A549 (cell line): ENCODE results near the gene DLG1. TPM values are rescaled to one million over a fixed set of nuclear protein-coding genes. Genes with fewer than 3 reads are reported as not detected.

ENCODE experiments used
- ATAC-seq, 2 experiments: fragments of 200-7000 bp in 1 of 2; fragments of >200 bp in 1 of 2; cut with Nextera tagmentation in 1 of 2; cut with Tn5 transposase in 1 of 2; 3 replicates each; pipeline versions ENCODE4 v1.8.0 to v1.9.1; 2018 to 2020; ENCODE audit warnings: mild to moderate bottlenecking in 1 of 2, moderate library complexity in 1 of 2
- CTCF ChIA-PET: fragments of 300-600 bp; sonication (Branson Sonifier 250); formaldehyde crosslinking; extraction: SDS; loops from one replicate; lab custom pipeline; 2021; ENCODE audit warnings: antibody characterized with exemption, inconsistent platforms; lab: Yijun Ruan, JAX
- POLR2A ChIA-PET: fragments of 350-600 bp; formaldehyde crosslinking; extraction: SDS; loops from one replicate; lab custom pipeline; 2021; ENCODE audit warnings: antibody characterized with exemption, inconsistent platforms; lab: Yijun Ruan, JAX
- DNase-seq, 2 experiments: peaks; one replicate each; pipeline versions ENCODE4 v3.0.0 to v3.0.0-alpha.2; 2011 to 2016; ENCODE audit warnings: low read depth in 1 of 2, low spot score in 1 of 2
- FAIRE-seq: peaks from 2 replicates; lab custom pipeline; 2011; peaks lifted over from hg19 to GRCh38; lab: Jason Lieb, UNC
- H3K27ac ChIP-seq, 2 experiments: fragments of >200 bp; sonication (Bioruptor Twin); formaldehyde crosslinking; 3 replicates each; pipeline ENCODE4 v1.5.1; 2016 to 2017
- H3K4me1 ChIP-seq: fragments of >200 bp; sonication (Bioruptor Twin); formaldehyde crosslinking; 3 replicates; pipeline ENCODE4 v1.6.1; 2016
- H3K4me2 ChIP-seq: fragments of >200 bp; sonication (Bioruptor Twin); formaldehyde crosslinking; 3 replicates; pipeline ENCODE4 v1.6.1; 2016
- H3K4me3 ChIP-seq: fragments of >200 bp; sonication (Bioruptor Twin); formaldehyde crosslinking; 3 replicates; pipeline ENCODE4 v1.5.1; 2016
- H3K9me3 ChIP-seq: fragments of >200 bp; sonication (Bioruptor Twin); formaldehyde crosslinking; 3 replicates; pipeline ENCODE4 v1.6.1; 2016
- BHLHE40 ChIP-seq: IDR thresholded peaks from 2 replicates; pipeline ENCODE4 v1.6.1; 2012; ENCODE audit warnings: low read depth, low read length, inconsistent platforms
- CBX2 ChIP-seq: fragments of 200-600 bp; sonication (generic); IDR thresholded peaks from 2 replicates; pipeline ENCODE4 v1.6.1; 2016; ENCODE audit warnings: low read depth, mild to moderate bottlenecking, borderline replicate concordance
- CHD2 ChIP-seq: fragments of 150-350 bp; IDR thresholded peaks from 2 replicates; pipeline ENCODE4 v1.6.1; 2014; ENCODE audit warnings: low read length; ENCODE audit not compliant: partially characterized antibody
- CHD4 ChIP-seq: fragments of 200-600 bp; sonication (generic); IDR thresholded peaks from 2 replicates; pipeline ENCODE4 v1.6.1; 2016; ENCODE audit warnings: antibody characterized with exemption, mild to moderate bottlenecking, borderline replicate concordance
- CTCF ChIP-seq: fragments of >200 bp; sonication (Bioruptor Twin); formaldehyde crosslinking; IDR thresholded peaks from 3 replicates; pipeline ENCODE4 v1.5.1; 2016
- EHF ChIP-seq: fragments of 250-450 bp; sonication (Bioruptor Pico); IDR thresholded peaks from 2 replicates; pipeline ENCODE4 v1.5.0; 2020; ENCODE audit warnings: mild to moderate bottlenecking
- ELK1 ChIP-seq: fragments of 150-350 bp; IDR thresholded peaks from 2 replicates; pipeline ENCODE4 v1.6.1; 2014; ENCODE audit warnings: low read depth, mild to moderate bottlenecking, low read length
- EP300 ChIP-seq, 2 experiments: fragments of >200 bp; sonication (Bioruptor Twin); formaldehyde crosslinking; IDR thresholded peaks; 2 replicates in 1 of 2; 3 replicates in 1 of 2; pipeline ENCODE4 v1.6.1; 2016 to 2017
- FOSL2 ChIP-seq, 2 experiments: fragments of 450-650 bp in 1 of 2; fragments of >200 bp in 1 of 2; sonication (Bioruptor Twin) in 1 of 2; formaldehyde crosslinking; IDR thresholded peaks; 2 replicates each; pipeline versions ENCODE4 v1.5.0 to v1.6.1; 2016 to 2020; ENCODE audit warnings: mild to moderate bottlenecking in 1 of 2, moderate library complexity in 1 of 2
- GATA3 ChIP-seq: IDR thresholded peaks from 2 replicates; pipeline ENCODE4 v1.6.1; 2012; ENCODE audit warnings: borderline replicate concordance
- HEYL ChIP-seq: fragments of 250-450 bp; sonication (Bioruptor Pico); IDR thresholded peaks from 2 replicates; pipeline ENCODE4 v1.8.0; 2021; ENCODE audit warnings: mild to moderate bottlenecking, moderate library complexity
- HOXA7 ChIP-seq: fragments of 250-450 bp; sonication (Bioruptor Pico); IDR thresholded peaks from 2 replicates; pipeline ENCODE4 v1.5.0; 2020; ENCODE audit warnings: mild to moderate bottlenecking, moderate library complexity
- HOXB5 ChIP-seq: fragments of 250-450 bp; sonication (Bioruptor Pico); IDR thresholded peaks from 2 replicates; pipeline ENCODE4 v1.5.0; 2020; ENCODE audit warnings: mild to moderate bottlenecking, moderate library complexity
- KDM5A ChIP-seq: fragments of 200-600 bp; sonication (generic); IDR thresholded peaks from 2 replicates; pipeline ENCODE4 v1.6.1; 2016; ENCODE audit warnings: antibody characterized with exemption, mild to moderate bottlenecking
- MAX ChIP-seq: IDR thresholded peaks from 2 replicates; pipeline ENCODE4 v1.6.1; 2012
- MYC ChIP-seq: IDR thresholded peaks from 2 replicates; pipeline ENCODE4 v1.6.1; 2012; ENCODE audit warnings: mild to moderate bottlenecking, inconsistent platforms, low read length, improper control_type of control experiment, borderline replicate concordance
- PHF8 ChIP-seq: fragments of 200-600 bp; sonication (generic); IDR thresholded peaks from 2 replicates; pipeline ENCODE4 v1.6.1; 2016; ENCODE audit warnings: low read depth, mild to moderate bottlenecking, antibody characterized with exemption, moderate library complexity, borderline replicate concordance
- RNF2 ChIP-seq: fragments of 200-600 bp; sonication (generic); IDR thresholded peaks from 2 replicates; pipeline ENCODE4 v1.6.1; 2016; ENCODE audit warnings: low read depth, mild to moderate bottlenecking, antibody characterized with exemption, moderate library complexity, borderline replicate concordance
- SREBF2 ChIP-seq: fragments of 450-650 bp; IDR thresholded peaks from 2 replicates; pipeline ENCODE4 v1.6.1; 2014; ENCODE audit warnings: mild to moderate bottlenecking, moderate library complexity
- TFCP2L1 ChIP-seq: fragments of 250-450 bp; sonication (Bioruptor Pico); IDR thresholded peaks from 2 replicates; pipeline ENCODE4 v1.5.0; 2021; ENCODE audit warnings: mild to moderate bottlenecking
- ZFP36 ChIP-seq: fragments of 450-650 bp; IDR thresholded peaks from 2 replicates; pipeline ENCODE4 v1.6.1; 2014; ENCODE audit warnings: borderline replicate concordance; ENCODE audit not compliant: partially characterized antibody
- ZSCAN20 ChIP-seq: fragments of 250-450 bp; sonication (Bioruptor Pico); IDR thresholded peaks from 2 replicates; pipeline ENCODE4 v1.8.0; 2022; ENCODE audit warnings: mild to moderate bottlenecking, moderate library complexity
- WGBS: methylation state at CpG from one replicate; pipeline ENCODE4 v1.1.6; 2017; ENCODE audit errors: missing lambda C conversion rate; 5-methylcytosine and 5-hydroxymethylcytosine counted together
- polyA plus RNA-seq, 4 experiments: library from polyadenylated mRNA; depleted of rRNA in 3 of 4; stranded (reverse); fragments of >200 nt; fragmentation: RNase III in 1 of 4; extraction: RNeasy Plus Mini Kit Qiagen cat#74134 plus additional on column Dnase treatment in 1 of 4; gene quantifications; 2 replicates in 3 of 4; 3 replicates in 1 of 4; pipeline ENCODE4 v1.2.3, GENCODE V29; 2011 to 2017
- TF ChIP-seq, protein P1 (sequence below): fragments of 200-600 bp; sonication (generic); IDR thresholded peaks from 2 replicates; pipeline ENCODE4 v1.6.1; 2016; ENCODE audit warnings: antibody characterized with exemption, mild to moderate bottlenecking, moderate library complexity

Gene DLG1
- polyA plus RNA-seq, 2 of the 4 experiments (the other 2 are of a cell fraction), result 27.0 to 33.9 TPM

GRCh38 chr3:197340521-197340871 is 42.1 kb upstream of the DLG1 start:
- FAIRE-seq (no peak), ATAC-seq (no peak)
- CTCF ChIA-PET, result no interaction called here

GRCh38 chr3:197339841-197340520 is 41.6 kb upstream of the DLG1 start:
- TF ChIP-seq MAX (no peak), HOXB5 (no peak), ZSCAN20 (no peak), EP300 (IDR thresholded peaks at IDR 0.05) (no peak), TFCP2L1 (CRISPR knock-in tag) (no peak), CHD4 (no peak), RNF2 (no peak), PHF8 (no peak), CTCF (no peak), MYC (no peak)
- TF ChIP-seq, protein P1, sequence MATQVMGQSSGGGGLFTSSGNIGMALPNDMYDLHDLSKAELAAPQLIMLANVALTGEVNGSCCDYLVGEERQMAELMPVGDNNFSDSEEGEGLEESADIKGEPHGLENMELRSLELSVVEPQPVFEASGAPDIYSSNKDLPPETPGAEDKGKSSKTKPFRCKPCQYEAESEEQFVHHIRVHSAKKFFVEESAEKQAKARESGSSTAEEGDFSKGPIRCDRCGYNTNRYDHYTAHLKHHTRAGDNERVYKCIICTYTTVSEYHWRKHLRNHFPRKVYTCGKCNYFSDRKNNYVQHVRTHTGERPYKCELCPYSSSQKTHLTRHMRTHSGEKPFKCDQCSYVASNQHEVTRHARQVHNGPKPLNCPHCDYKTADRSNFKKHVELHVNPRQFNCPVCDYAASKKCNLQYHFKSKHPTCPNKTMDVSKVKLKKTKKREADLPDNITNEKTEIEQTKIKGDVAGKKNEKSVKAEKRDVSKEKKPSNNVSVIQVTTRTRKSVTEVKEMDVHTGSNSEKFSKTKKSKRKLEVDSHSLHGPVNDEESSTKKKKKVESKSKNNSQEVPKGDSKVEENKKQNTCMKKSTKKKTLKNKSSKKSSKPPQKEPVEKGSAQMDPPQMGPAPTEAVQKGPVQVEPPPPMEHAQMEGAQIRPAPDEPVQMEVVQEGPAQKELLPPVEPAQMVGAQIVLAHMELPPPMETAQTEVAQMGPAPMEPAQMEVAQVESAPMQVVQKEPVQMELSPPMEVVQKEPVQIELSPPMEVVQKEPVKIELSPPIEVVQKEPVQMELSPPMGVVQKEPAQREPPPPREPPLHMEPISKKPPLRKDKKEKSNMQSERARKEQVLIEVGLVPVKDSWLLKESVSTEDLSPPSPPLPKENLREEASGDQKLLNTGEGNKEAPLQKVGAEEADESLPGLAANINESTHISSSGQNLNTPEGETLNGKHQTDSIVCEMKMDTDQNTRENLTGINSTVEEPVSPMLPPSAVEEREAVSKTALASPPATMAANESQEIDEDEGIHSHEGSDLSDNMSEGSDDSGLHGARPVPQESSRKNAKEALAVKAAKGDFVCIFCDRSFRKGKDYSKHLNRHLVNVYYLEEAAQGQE, result no peak
- CTCF ChIA-PET, result no interaction called here
- FAIRE-seq (no peak), ATAC-seq (peak in 1 of 2 experiments; percentile 27; a peak in 2 of 6 replicates), DNase-seq (no peak)
- no peaks in the 10 kb centered on the region for H3K9me3 ChIP-seq
- WGBS, result 66% methylated on average over 10 of the region's 12 CpGs
- H3K27ac ChIP-seq, result no peak overlapping the region
- POLR2A ChIA-PET, result no interaction called here
- no peak overlapping the region for H3K4me2 ChIP-seq
- no peak overlapping the region for H3K4me3 ChIP-seq
- no peaks in the 10 kb centered on the region for H3K4me1 ChIP-seq

More at GRCh38 chr3:197340521-197340871, 42.1 kb upstream of the DLG1 start:
- POLR2A ChIA-PET, result no interaction called here
- DNase-seq, result no peak
- H3K27ac ChIP-seq, result no peak overlapping the region
- H3K4me3 ChIP-seq, result no peak overlapping the region
- TF ChIP-seq KDM5A (no peak), ZFP36 (no peak), GATA3 (no peak), CHD2 (no peak), RNF2 (no peak), MAX (no peak), CBX2 (no peak), EHF (no peak), SREBF2 (no peak)
- no peaks in the 10 kb centered on the region for H3K9me3 ChIP-seq
- H3K4me2 ChIP-seq, result no peak overlapping the region
- H3K4me1 ChIP-seq, result no peaks in the 10 kb centered on the region

DNA sequence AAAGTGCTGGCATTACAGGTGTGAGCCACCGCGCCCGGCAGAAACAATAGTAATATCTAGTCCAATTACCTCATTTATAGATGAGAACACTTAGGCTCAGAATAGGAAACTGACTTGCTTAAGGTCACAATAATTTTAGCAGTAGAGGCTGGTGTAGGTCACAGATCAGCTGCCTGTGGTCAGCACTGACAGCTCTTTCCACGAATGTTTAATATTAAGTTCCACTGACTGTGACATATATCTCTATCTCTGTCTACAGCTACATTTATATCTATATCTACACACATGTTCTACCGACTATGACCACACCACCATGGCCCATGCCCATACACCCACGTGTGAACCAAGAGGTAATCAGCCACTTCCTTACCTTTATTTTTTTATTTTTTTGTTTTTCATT is 40.2 kb upstream of the DLG1 start:
- CTCF ChIA-PET, result interaction anchor here (0.9 to 1.2 kb wide), 2 partner anchors 9 to 171 kb away, joined by 3 read pairs; no protein-coding TSS in a partner anchor
- H3K9me3 ChIP-seq, result no peaks in the 10 kb centered on the region
- no peak overlapping the region for H3K27ac ChIP-seq
- DNase-seq (no peak), ATAC-seq (no peak), FAIRE-seq (no peak)
- WGBS, result 80% methylated on average over 6 of the region's 6 CpGs
- H3K4me3 ChIP-seq, result no peak overlapping the region
- no peak for TF ChIP-seq HEYL (CRISPR knock-in tag)
- TF ChIP-seq ZSCAN20, result no peak
- no peak for TF ChIP-seq FOSL2 (IDR thresholded peaks at IDR 0.05)
- TF ChIP-seq FOSL2 (CRISPR knock-in tag; IDR thresholded peaks at IDR 0.05), result no peak
- no peak for TF ChIP-seq HOXA7 (CRISPR knock-in tag)
- no peak for TF ChIP-seq ZFP36
- no peak for TF ChIP-seq ELK1
- no peak for TF ChIP-seq BHLHE40
- no peak overlapping the region for H3K4me2 ChIP-seq
- POLR2A ChIA-PET, result no interaction called here
- H3K4me1 ChIP-seq, result no peaks in the 10 kb centered on the region
